ENCODE data around the gene SNX10.
A peak's percentile ranks its signal among the peaks of the same experiment; 100 is the strongest.

SNX10 gene

DNA sequence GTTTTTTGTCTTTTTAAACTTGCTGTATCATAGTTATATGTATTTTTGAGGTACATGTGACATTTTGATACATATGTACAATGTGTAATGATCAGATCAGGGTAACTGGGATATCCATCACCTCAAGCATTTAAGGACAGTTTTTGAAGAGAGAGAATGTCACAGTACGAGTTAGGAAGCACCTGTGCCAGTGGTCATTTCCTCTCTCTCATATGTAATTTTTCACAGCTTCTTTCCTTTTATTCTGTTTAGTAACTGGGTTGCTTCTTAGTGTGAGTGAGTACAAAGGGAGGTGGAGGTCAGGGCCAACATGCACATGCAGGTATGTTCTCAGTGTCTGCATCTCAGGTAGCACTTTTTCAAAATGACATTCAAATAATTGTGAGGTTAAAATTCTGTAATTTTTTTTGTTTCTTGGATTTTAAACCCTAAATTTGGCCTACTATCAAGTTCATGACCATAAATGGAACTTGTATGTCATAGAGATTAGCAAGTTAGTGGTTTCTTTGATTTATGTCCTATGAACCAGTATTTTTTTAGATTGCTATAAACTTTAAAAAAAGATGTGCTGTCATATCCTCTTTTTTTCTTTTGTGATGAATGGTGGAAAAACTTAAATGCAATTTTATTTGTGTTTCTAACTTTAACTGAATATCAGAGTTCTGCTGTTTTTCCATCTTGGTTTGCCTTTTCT lies 42.7 kb downstream of the SNX10 start:
- Mint-ChIP-seq H3K27ac (peak overlapping the region; percentile 93), H3K27me3 (no peaks in the 10 kb centered on the region), H3K4me3 (peak overlapping the region; percentile 85), H3K4me1 (peaks cover 54% of the 10 kb centered on the region), H3K9me3 (peaks cover 4% of the 10 kb centered on the region), H3K36me3 (peaks cover 16% of the 10 kb centered on the region)
- DNase-seq (ENCODE audit: low spot score in 2 of 2) (no peak), ATAC-seq (ENCODE audit: low read depth) (peak; percentile 16)

DNA sequence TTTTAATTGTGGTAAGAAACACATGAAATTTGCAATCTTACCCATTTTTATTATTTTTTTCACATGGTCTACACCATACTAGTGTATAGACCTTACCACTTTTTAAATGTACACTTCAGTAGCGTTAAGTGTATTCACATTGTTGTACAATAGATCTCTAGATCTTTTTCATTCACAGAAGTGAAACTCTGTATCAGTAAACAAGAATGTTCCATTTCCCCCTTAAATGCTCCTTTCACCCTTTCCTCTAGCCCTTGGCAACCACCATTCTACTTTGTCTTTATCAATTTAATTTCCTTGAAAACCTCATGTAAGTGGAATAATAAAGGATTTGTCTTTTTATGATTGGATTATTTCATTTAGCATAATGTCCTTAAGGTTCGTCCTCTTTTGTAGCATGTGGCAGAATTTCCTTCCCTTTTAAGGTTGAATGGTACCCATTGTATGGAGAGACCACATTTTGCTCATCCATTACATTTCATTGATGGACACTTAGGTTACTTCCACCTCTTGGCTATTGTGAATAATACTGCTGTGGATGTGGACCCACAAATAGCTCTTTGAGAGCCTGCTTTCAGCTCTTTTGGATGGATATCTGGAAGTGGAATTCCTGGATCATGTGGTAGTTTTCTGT lies 45.7 kb downstream of the SNX10 start:
- H3K9me3 Mint-ChIP-seq: peaks cover 2% of the 10 kb centered on the region
- ATAC-seq (ENCODE audit: low read depth): peak; percentile 34
- peak overlapping the region; percentile 76 for H3K4me3 Mint-ChIP-seq
- peaks cover 10% of the 10 kb centered on the region for H3K36me3 Mint-ChIP-seq
- no peak for DNase-seq (ENCODE audit: low spot score in 2 of 2)
- H3K27ac Mint-ChIP-seq: peak overlapping the region; percentile 93
- peaks cover 35% of the 10 kb centered on the region for H3K4me1 Mint-ChIP-seq
- no peaks in the 10 kb centered on the region for H3K27me3 Mint-ChIP-seq

DNA sequence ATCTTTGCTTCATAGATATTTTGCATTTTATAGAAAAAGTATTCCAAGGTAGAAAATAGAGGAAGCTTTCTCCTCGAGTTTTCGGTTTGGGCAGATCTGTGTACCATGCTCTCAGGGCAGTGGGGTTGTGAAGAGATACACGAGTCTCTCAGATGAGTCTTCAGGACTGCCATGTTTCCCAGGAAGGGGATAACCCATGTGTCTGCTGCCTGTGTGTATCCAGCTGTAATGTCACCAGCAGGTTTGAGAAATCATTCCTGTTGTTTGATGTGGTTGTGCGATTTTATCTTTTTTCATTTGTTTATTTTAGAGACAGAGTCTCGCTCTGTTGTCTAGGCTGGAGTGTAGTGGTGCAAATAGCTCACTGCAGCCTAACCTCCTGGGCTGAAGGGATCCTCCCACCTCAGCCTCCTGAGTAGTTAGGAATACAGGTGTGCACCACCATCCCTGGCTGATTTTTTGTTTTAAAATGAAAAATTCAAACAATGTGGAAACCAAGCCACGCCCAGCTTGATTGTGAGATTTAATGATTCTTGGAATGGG lies 48.9 kb downstream of the SNX10 start:
- no peak for DNase-seq (ENCODE audit: low spot score in 2 of 2)
- no peaks in the 10 kb centered on the region for H3K27me3 Mint-ChIP-seq
- H3K4me1 Mint-ChIP-seq: peaks cover 27% of the 10 kb centered on the region
- no peak for ATAC-seq (ENCODE audit: low read depth)
- H3K27ac Mint-ChIP-seq: no peak overlapping the region
- no peak overlapping the region for H3K4me3 Mint-ChIP-seq
- peaks cover 2% of the 10 kb centered on the region for H3K9me3 Mint-ChIP-seq
- peaks cover 21% of the 10 kb centered on the region for H3K36me3 Mint-ChIP-seq

DNA sequence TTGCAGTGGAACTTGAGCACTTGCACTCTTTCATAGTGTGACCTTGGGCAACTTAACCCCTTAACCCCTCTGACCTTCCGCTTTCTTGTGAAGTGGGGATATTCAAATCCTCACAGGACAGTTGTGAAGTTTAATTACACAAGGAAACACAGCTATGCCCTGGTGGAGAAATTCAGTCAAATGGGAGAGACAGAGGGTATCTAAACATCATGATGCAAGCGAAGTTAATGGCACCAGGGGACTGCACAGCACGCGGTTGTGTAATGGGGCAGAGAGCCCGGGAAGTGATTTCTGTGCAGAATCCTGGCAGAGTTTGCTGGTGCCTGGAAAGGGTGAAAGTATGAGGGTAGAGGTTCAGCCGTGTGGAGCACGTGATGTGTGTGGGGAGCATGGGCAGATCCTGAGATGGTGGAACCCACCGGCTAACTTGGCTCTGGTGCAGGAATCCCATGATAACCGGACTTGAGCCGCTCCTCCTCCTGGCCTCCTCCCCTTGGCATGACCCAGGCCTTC lies 51.7 kb downstream of the SNX10 start:
- ATAC-seq (ENCODE audit: low read depth) (no peak), DNase-seq (ENCODE audit: low spot score in 2 of 2) (no peak)
- peak overlapping the region; percentile 28 for H3K27ac Mint-ChIP-seq
- no peaks in the 10 kb centered on the region for H3K9me3 Mint-ChIP-seq
- peaks cover 33% of the 10 kb centered on the region for H3K36me3 Mint-ChIP-seq
- H3K4me1 Mint-ChIP-seq: peaks cover 24% of the 10 kb centered on the region
- H3K4me3 Mint-ChIP-seq: no peak overlapping the region
- H3K27me3 Mint-ChIP-seq: no peaks in the 10 kb centered on the region

DNA sequence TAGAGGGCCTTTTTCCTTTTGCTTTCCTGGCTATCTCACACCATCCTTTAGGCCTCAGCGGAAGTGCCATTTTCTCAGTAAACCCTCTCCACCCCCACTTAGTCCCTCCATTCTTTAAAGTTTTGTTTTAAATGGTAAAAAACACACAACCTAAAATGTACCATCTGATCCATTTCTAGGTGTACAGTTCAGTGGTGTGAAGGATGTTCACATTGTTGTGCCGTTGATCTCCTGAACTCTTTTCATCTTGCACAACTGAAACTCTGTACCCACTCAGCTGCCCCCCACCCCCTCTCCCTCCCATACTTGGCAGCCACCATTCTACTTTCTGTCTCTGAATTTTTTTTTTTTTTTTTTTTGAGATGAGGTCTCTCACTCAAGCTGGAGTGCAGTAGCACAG lies 52.2 kb downstream of the SNX10 start:
- H3K36me3 Mint-ChIP-seq: peaks cover 35% of the 10 kb centered on the region
- no peak for ATAC-seq (ENCODE audit: low read depth)
- no peak for DNase-seq (ENCODE audit: low spot score in 2 of 2)
- no peaks in the 10 kb centered on the region for H3K27me3 Mint-ChIP-seq
- H3K4me1 Mint-ChIP-seq: peaks cover 27% of the 10 kb centered on the region
- no peak overlapping the region for H3K27ac Mint-ChIP-seq
- H3K9me3 Mint-ChIP-seq: no peaks in the 10 kb centered on the region
- H3K4me3 Mint-ChIP-seq: no peak overlapping the region

DNA sequence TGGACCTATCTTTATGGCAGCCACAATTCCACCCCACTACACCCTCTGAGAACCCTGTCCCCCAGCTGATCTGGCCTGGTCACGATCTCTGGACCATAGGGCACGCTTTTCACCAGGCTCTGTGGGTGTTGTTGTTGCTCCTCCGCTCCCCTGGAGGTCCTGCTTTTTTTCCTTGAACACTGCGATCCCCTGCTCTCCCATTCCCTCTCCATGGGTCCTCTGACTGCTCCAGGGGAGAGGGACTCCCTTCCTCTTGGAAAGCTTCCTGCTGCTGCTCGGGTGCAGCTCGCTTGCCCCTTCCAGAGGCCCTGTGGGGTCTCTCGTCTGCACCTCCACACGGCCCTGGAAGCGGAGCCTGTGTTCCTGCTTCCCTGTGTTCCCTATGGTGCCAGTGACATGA lies 53.5 kb downstream of the SNX10 start:
- H3K36me3 Mint-ChIP-seq: peaks cover 39% of the 10 kb centered on the region
- no peak overlapping the region for H3K4me3 Mint-ChIP-seq
- H3K4me1 Mint-ChIP-seq: peaks cover 27% of the 10 kb centered on the region
- no peaks in the 10 kb centered on the region for H3K27me3 Mint-ChIP-seq
- no peak overlapping the region for H3K27ac Mint-ChIP-seq
- DNase-seq (ENCODE audit: low spot score in 2 of 2) (no peak), ATAC-seq (ENCODE audit: low read depth) (no peak)
- no peaks in the 10 kb centered on the region for H3K9me3 Mint-ChIP-seq

DNA sequence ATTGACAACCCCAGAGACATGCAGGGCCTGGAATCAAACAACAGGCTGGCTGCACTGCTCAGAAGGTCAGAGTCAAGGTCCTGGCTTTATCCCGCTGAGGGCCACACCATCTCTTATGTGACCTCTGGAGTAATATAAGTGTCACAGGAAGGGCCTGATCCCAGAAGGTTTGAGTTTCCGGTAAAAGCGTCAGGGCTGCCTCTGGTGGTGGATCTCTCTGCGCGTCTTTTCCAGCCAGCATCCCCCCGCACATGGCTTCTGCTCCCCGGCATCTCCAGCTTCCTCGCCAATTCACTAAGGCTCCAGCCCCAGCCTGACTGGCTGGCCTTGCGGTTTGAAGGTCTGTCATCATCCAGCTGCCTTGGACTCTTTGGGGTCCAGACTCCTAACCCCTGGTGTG lies 54.2 kb downstream of the SNX10 start:
- Mint-ChIP-seq H3K9me3 (no peaks in the 10 kb centered on the region), H3K27ac (no peak overlapping the region), H3K27me3 (no peaks in the 10 kb centered on the region), H3K4me1 (peaks cover 24% of the 10 kb centered on the region), H3K4me3 (no peak overlapping the region), H3K36me3 (peaks cover 36% of the 10 kb centered on the region)
- DNase-seq (ENCODE audit: low spot score in 2 of 2): no peak
- ATAC-seq (ENCODE audit: low read depth): no peak

DNA sequence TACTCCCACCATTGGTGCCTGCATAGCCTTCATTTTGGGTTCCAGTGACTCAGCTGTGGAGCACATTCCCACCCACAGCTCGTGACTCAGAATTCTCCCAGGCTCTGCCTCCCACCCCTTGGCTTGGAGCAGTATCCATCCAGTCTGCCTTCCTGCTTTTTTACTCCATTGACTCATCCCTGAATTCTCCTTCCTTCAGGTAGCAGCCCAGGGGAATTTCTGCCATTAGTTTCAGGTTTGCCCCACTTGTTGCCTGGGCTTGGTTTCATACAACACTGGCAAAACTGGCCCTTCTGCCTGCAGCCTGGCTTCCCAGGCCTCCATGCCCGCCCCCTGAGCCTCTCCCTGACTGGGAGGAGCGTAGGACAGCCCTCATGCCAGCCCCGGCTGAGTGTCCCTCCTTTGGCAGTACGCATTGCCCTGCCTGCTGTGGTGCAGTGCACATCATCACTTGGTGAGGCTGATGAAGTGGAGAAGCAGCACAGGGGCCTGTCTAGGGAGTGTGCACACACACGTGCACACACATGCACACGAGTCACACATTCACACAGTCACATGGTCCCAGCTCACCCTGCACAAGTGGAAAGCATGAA lies 55.0 kb downstream of the SNX10 start:
- Mint-ChIP-seq H3K4me1 (peaks cover 24% of the 10 kb centered on the region), H3K4me3 (no peak overlapping the region), H3K27ac (no peak overlapping the region), H3K27me3 (no peaks in the 10 kb centered on the region), H3K9me3 (no peaks in the 10 kb centered on the region), H3K36me3 (peaks cover 36% of the 10 kb centered on the region)
- no peak for DNase-seq (ENCODE audit: low spot score in 2 of 2)
- no peak for ATAC-seq (ENCODE audit: low read depth)

DNA sequence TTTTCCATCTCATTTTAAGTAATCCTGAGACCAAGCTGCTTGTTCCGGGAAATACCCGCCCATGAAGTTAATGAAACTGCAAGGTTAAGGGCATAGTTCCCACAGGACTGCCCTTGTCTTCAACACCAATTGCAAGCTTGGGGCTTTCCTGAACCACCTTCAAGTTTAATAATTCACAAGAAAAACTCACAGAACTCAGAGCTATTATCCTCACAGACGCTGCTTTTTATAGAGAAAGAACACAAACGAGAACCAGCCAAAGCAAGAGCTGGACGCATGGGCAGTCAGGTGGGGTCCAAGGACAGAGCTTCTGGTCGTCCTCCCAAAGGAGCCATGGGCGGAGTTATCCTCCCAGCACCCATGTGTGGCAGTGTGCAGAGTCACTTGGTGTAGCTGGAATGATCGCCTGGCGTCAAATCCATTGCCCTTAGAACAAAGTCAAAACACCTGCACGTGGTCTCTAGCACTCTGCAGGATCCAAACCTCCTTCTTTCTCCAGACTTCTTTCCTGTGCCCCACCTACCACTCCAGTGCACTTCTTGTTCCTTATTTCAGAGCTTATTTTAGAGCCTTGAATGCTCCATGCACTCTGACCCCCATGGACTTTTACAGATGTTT lies 56.7 kb downstream of the SNX10 start:
- peaks cover 40% of the 10 kb centered on the region for H3K36me3 Mint-ChIP-seq
- peaks cover 25% of the 10 kb centered on the region for H3K4me1 Mint-ChIP-seq
- DNase-seq (ENCODE audit: low spot score in 2 of 2): no peak
- no peak overlapping the region for H3K4me3 Mint-ChIP-seq
- ATAC-seq (ENCODE audit: low read depth): no peak
- H3K27me3 Mint-ChIP-seq: no peaks in the 10 kb centered on the region
- H3K9me3 Mint-ChIP-seq: no peaks in the 10 kb centered on the region
- H3K27ac Mint-ChIP-seq: no peak overlapping the region

DNA sequence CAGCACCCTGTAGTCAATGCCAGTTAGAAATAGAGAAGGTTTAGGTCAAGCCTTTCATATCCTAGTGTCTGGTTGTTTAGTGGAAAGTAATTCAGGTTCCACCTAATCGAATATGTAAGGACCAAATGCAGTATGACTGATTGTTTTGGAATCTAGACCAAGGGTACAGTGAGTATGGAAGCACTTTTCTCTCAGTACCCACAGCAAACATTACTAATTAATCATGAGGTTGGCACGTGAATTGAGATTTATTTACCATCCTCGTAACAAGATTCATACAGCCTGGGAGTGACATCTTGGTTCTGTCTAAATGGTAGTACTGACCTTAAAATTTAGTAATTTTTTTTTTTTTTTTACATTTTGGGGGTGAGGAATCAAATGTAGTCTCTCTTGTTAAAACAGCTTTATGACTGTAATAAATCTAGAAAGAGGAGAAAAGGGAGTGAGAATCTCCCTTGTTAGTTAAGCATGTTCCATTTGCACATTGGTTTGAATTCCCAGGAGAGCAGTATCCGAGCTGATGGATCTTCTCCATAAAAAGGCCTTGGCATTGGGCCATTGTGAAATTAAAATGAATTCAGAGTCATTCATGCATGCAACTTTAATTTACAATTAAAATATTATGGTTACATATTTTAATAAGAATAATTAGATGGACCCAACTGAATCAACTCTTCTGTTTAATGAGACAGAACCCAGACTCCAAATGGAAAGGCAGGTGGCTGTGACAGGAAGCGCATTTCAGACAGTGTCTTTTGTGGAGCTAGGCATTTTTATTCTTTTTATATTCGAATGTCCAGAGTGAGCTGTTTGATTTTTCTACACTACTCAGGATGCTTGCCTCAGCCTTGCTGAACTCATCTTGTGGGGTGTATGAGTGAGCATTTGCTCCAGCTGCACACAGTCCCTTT lies 57.6 kb downstream of the SNX10 start:
- Mint-ChIP-seq H3K9me3 (no peaks in the 10 kb centered on the region), H3K4me3 (no peak overlapping the region), H3K27ac (no peak overlapping the region)

DNA sequence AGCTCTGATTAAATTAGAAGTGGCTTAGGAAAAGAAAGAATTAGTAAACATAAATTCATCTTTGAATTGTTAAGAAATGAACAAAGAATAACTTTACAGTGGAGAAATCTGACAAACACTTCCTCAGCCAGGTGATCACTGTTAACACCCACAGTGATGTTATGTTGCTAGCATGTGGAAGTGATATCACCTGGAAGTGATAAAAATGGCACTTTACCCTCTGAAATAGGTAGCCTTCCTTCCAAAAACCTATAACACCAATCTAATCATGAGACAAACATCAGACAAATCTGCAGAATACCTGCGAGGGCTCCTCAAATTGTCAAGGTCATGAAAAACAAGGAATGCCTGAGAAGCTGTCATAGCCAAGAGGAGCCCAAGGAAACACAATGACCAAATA lies 59.5 kb downstream of the SNX10 start:
- H3K36me3 Mint-ChIP-seq: peaks cover 29% of the 10 kb centered on the region

More for the DNA sequence above, 57.6 kb downstream of the SNX10 start:
- ATAC-seq (ENCODE audit: low read depth) (no peak), DNase-seq (ENCODE audit: low spot score in 2 of 2) (no peak)
- H3K4me1 Mint-ChIP-seq: peaks cover 20% of the 10 kb centered on the region
- no peaks in the 10 kb centered on the region for H3K27me3 Mint-ChIP-seq
- peaks cover 38% of the 10 kb centered on the region for H3K36me3 Mint-ChIP-seq

DNA sequence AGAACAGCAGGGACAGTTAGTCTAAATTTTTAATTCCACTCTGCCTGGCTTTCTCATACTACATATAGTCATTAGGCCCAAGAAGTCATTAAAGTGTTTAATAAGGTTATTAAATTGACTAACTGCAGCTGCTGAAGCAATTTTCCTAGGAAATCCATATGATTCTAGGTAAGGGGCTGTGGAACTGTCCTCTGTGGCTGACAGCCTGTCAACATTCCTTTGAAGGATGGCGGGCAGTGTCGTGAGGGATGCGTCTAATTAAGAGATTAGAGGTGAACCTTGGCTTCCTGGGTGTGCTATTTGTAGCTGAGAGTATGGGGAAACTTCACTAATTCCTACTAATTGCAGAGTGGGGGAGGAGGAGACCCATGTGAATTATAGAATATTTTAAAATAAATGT lies 64.6 kb downstream of the SNX10 start:
- Mint-ChIP-seq H3K9me3 (no peaks in the 10 kb centered on the region), H3K27me3 (no peaks in the 10 kb centered on the region), H3K36me3 (peaks cover 16% of the 10 kb centered on the region), H3K27ac (no peak overlapping the region), H3K4me3 (no peak overlapping the region), H3K4me1 (peaks cover 18% of the 10 kb centered on the region)
- DNase-seq (ENCODE audit: low spot score in 2 of 2) (no peak), ATAC-seq (ENCODE audit: low read depth) (no peak)

More for the DNA sequence above, 59.5 kb downstream of the SNX10 start:
- no peak for ATAC-seq (ENCODE audit: low read depth)
- DNase-seq (ENCODE audit: low spot score in 2 of 2): no peak
- H3K4me3 Mint-ChIP-seq: no peak overlapping the region
- no peak overlapping the region for H3K27ac Mint-ChIP-seq
- H3K4me1 Mint-ChIP-seq: peaks cover 11% of the 10 kb centered on the region
- H3K27me3 Mint-ChIP-seq: no peaks in the 10 kb centered on the region
- no peaks in the 10 kb centered on the region for H3K9me3 Mint-ChIP-seq
